Stimulated activated effector memory CD8-positive, alpha-beta T cell treated with anti-CD3 and anti-CD28 coated beads, Interleukin-12 subunit alpha, Interleukin-12 subunit beta, amount 100 ng/mL, for 72 hours (primary cell): Measurements from ENCODE around the gene KRTAP5-2.

Experiments
- ATAC-seq: fragments of 150-1000 bp; cut with Tn5 transposase; 2 replicates; pipeline ENCODE4 v1.10.0; 2021
- DNase-seq, 2 donors: peaks; one replicate each; pipeline ENCODE4 v3.0.0; 2021 to 2022; ENCODE audit warnings: low spot score in 2 of 2
- H3K27ac Mint-ChIP-seq: one replicate; pipeline ENCODE4 v1.8.0; 2022; ENCODE audit warnings: mild to moderate bottlenecking, mixed read lengths
- H3K36me3 Mint-ChIP-seq: one replicate; pipeline ENCODE4 v1.8.0; 2022; ENCODE audit warnings: mild to moderate bottlenecking, mixed read lengths
- H3K4me1 Mint-ChIP-seq: one replicate; pipeline ENCODE4 v1.8.0; 2022; ENCODE audit warnings: mixed read lengths
- H3K4me3 Mint-ChIP-seq: one replicate; pipeline ENCODE4 v1.8.0; 2022; ENCODE audit warnings: mild to moderate bottlenecking, mixed read lengths
- H3K9me3 Mint-ChIP-seq: one replicate; pipeline ENCODE4 v1.8.0; 2022; ENCODE audit warnings: mixed read lengths

The KRTAP5-2 gene

DNA sequence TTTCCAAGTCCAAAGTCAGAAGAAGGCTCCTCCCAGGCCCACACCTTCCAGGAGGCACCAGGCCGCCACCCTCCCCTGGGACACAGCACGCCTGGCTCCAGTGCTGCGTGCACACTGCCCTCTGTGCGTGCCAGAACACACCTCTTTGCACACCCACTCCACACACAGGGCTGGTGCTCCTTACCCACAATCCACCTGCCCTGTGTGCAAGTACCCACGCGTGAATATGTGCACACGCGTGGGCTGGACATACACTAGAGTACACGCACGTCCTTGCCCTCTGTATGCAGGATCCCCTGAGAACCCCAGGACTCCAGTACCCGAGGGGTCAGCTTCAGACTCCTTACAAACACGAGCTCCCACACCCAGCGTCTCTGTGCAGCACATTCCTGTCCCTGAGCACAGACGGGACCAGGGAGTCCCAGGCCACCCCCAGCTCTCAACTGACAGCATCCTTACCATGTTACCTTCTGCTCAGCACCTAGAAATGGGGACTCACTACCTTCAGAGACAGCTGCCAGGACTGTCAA, 28.8 kb downstream of the KRTAP5-2 start:
- Mint-ChIP-seq H3K27ac (peak overlapping the region; percentile 83), H3K4me3 (no peak overlapping the region), H3K36me3 (peaks cover 5% of the 10 kb centered on the region), H3K9me3 (no peaks in the 10 kb centered on the region), H3K4me1 (peaks cover 26% of the 10 kb centered on the region)
- ATAC-seq (no peak), DNase-seq (no peak)

DNA sequence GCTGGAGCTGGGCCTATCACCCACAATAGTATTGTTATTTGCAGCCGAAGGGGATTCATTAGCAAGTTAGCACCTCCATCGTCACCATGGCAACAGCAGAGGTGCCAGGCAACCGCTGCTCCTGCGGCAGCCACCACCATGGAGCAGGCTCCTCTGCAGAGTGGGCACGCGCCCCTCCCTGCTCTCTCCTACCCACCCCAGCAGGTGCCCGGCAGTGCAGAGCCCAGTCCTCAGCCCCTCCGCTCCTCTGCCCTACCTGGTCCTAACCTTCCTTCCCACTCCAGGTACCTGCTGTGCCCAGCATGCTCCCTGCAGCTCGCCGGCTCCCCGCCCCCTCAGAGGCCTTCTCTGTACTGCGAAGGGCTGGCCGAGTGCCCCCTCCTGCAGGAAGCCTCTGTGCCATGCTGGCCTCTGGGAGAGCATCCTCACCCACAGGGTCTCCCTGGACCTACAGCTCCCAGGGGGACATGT, 29.6 kb downstream of the KRTAP5-2 start:
- peaks cover 5% of the 10 kb centered on the region for H3K36me3 Mint-ChIP-seq
- H3K9me3 Mint-ChIP-seq = no peaks in the 10 kb centered on the region
- H3K27ac Mint-ChIP-seq = peak overlapping the region; percentile 83
- ATAC-seq (peak; percentile 4), DNase-seq (peak in 1 of 2 donors; percentile 58)
- peaks cover 23% of the 10 kb centered on the region for H3K4me1 Mint-ChIP-seq
- no peak overlapping the region for H3K4me3 Mint-ChIP-seq

- Mint-ChIP-seq H3K9me3 (no peaks in the 10 kb centered on the region), H3K36me3 (peaks cover 5% of the 10 kb centered on the region), H3K4me3 (no peak overlapping the region), H3K4me1 (peaks cover 19% of the 10 kb centered on the region), H3K27ac (peak overlapping the region; percentile 32)
- ATAC-seq = no peak
- no peak for DNase-seq
These were observed 30.4 kb downstream of the KRTAP5-2 start for GRCh38 chr11:1567721-1568100.

DNA sequence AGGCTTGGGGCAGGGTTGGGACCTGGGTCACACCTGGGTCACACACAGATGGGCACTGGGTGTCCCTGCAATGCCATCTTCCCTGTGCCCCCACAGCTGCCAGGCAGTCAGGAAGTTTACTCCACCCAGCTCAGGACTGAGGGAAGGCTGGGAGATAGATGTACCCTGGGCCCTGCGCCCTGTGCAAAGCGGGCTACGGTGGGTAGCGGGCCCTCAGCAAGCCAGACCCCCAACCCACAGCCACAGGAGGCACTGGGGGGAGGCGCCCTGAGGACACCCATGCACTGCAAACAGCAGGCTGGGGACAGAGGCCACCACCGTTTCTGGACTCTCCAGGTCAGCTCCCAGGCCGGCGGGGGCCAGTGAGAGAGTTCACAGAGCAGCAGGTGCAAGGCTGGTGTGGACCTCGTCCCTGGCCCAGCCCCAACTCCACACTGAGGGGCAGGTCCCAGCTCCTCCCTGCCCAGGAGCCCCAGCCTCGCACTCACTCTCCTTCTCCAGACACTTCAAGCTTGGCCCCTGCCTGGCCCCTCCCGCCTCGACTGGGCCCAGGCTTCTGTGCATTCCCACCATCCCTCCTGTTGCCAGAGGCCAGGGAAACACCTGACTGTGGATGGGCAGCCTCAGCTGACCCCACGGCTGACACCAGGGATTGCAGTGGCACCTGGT, 30.9 kb downstream of the KRTAP5-2 start:
- ATAC-seq = no peak
- Mint-ChIP-seq H3K36me3 (peaks cover 5% of the 10 kb centered on the region), H3K4me1 (peaks cover 19% of the 10 kb centered on the region), H3K4me3 (no peak overlapping the region), H3K27ac (peak overlapping the region; percentile 32), H3K9me3 (no peaks in the 10 kb centered on the region)
- DNase-seq = no peak

DNA sequence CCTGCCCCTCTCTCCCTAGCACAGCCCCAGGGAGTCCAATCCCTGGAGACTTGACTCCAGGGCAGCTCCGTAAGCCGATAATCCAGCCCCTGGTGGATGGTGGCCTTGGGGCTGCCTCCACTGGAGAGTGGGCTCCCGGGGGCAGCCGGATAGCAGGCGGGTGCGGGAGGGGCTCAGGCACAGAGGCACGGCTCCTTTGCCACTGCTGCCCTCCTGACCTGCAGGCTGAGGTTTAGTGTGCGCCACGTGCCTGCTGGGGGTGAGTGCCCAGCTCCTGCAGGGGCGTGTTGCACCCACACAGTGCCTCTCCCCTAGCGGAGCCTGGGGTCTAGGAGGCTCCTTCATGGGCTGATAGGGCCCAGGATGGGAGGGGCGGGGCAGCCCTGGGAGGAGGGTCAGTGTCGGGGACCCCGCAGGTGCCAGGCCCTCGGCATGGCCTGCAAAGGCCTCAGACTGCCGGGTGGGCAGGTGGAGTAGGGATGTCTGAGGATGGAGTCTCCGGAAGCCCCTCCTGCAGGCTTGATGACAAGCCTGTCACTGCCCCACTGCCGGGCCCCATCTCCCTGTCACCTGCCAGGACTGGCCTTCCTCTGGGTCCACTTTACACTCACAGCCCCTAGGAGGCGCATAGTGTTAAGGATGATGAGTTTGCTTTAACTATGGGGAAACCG, 31.6 kb downstream of the KRTAP5-2 start:
- ATAC-seq (no peak), DNase-seq (no peak)
- Mint-ChIP-seq H3K4me3 (no peak overlapping the region), H3K9me3 (no peaks in the 10 kb centered on the region), H3K4me1 (peaks cover 19% of the 10 kb centered on the region), H3K27ac (peak overlapping the region; percentile 32), H3K36me3 (peaks cover 5% of the 10 kb centered on the region)

GRCh38 chr11:1565904-1566247, 32.2 kb downstream of the KRTAP5-2 start:
- no peak for ATAC-seq
- Mint-ChIP-seq H3K27ac (no peak overlapping the region), H3K9me3 (no peaks in the 10 kb centered on the region), H3K36me3 (peaks cover 5% of the 10 kb centered on the region), H3K4me1 (peaks cover 19% of the 10 kb centered on the region), H3K4me3 (no peak overlapping the region)
- no peak for DNase-seq

GRCh38 chr11:1565173-1565903, 32.8 kb downstream of the KRTAP5-2 start:
- Mint-ChIP-seq H3K4me1 (peaks cover 19% of the 10 kb centered on the region), H3K9me3 (no peaks in the 10 kb centered on the region), H3K36me3 (peaks cover 5% of the 10 kb centered on the region), H3K4me3 (no peak overlapping the region), H3K27ac (no peak overlapping the region)
- ATAC-seq (no peak), DNase-seq (no peak)

GRCh38 chr11:1564535-1565172, 33.4 kb downstream of the KRTAP5-2 start:
- Mint-ChIP-seq H3K4me3 (no peak overlapping the region), H3K4me1 (peaks cover 14% of the 10 kb centered on the region), H3K9me3 (no peaks in the 10 kb centered on the region), H3K27ac (no peak overlapping the region), H3K36me3 (peaks cover 4% of the 10 kb centered on the region)
- ATAC-seq = no peak
- no peak for DNase-seq

GRCh38 chr11:1563697-1564534, 34.2 kb downstream of the KRTAP5-2 start:
- ATAC-seq (no peak), DNase-seq (no peak)
- Mint-ChIP-seq H3K9me3 (no peaks in the 10 kb centered on the region), H3K4me1 (peaks cover 7% of the 10 kb centered on the region), H3K36me3 (no peaks in the 10 kb centered on the region), H3K27ac (no peak overlapping the region), H3K4me3 (no peak overlapping the region)

DNA sequence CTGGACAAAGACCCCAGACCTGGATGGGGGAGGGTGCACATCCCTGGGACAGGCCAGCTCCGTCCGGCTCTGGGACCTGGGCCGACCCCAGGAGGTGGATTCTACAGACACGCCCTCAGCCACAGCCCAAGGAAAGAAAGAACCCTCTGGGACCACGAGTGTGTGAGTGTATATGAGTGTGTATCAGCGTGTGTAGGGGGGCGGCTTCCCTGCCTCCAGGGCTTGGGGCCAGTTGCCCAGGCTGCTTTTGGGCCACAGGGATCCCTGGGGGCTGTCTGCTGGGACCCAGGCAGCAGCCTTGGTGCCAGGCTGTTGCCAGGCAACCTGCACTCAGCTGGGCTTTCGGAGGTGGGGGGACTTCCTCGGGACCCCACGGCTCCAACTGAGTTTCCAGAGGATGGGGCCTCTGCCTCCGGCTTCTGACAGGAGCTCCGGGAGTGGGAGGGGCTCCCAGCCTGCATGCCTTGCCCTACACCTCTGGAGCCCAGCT, 34.9 kb downstream of the KRTAP5-2 start:
- ATAC-seq (no peak), DNase-seq (no peak)
- no peaks in the 10 kb centered on the region for H3K9me3 Mint-ChIP-seq
- no peaks in the 10 kb centered on the region for H3K36me3 Mint-ChIP-seq
- no peaks in the 10 kb centered on the region for H3K4me1 Mint-ChIP-seq
- H3K4me3 Mint-ChIP-seq = no peak overlapping the region
- no peak overlapping the region for H3K27ac Mint-ChIP-seq

DNA sequence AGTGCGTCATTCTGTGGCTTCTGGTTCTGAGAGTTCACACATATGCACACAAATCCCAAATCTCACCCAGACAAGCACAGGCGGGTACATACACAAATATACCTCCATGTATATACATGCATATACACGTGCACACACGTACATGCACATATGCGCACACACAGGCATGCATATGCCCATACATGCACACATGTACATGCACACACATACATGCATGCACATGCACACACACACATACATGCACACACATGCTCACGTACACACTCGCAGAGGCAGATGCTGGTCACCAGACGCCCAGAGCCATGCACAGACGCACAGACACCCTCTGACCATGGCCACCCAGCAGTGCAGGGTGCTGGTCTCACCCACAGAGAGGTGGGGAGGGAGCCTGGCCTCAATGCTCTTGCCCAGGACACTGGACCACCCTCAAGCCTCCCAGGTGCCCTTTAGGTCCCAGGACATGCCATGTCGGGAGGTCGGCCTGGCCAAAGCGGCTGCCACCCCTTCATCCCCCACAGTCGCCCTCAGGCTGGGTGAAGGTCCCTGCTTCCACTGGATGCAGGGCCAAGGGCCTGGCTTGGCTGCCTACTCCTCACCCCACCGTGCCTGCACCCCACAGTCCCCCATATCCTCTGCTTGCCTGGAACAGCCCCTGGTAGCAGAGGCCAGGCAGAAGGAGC, 35.5 kb downstream of the KRTAP5-2 start:
- Mint-ChIP-seq H3K4me3 (no peak overlapping the region), H3K27ac (no peak overlapping the region), H3K9me3 (no peaks in the 10 kb centered on the region), H3K4me1 (no peaks in the 10 kb centered on the region), H3K36me3 (no peaks in the 10 kb centered on the region)
- ATAC-seq (no peak), DNase-seq (no peak)

- Mint-ChIP-seq H3K9me3 (no peaks in the 10 kb centered on the region), H3K27ac (no peak overlapping the region), H3K4me3 (no peak overlapping the region), H3K36me3 (no peaks in the 10 kb centered on the region), H3K4me1 (no peaks in the 10 kb centered on the region)
- DNase-seq (no peak), ATAC-seq (no peak)
These were observed 36.1 kb downstream of the KRTAP5-2 start for GRCh38 chr11:1561955-1562354.

- no peak overlapping the region for H3K4me3 Mint-ChIP-seq
These were observed 36.8 kb downstream of the KRTAP5-2 start for GRCh38 chr11:1561266-1561665.

DNA sequence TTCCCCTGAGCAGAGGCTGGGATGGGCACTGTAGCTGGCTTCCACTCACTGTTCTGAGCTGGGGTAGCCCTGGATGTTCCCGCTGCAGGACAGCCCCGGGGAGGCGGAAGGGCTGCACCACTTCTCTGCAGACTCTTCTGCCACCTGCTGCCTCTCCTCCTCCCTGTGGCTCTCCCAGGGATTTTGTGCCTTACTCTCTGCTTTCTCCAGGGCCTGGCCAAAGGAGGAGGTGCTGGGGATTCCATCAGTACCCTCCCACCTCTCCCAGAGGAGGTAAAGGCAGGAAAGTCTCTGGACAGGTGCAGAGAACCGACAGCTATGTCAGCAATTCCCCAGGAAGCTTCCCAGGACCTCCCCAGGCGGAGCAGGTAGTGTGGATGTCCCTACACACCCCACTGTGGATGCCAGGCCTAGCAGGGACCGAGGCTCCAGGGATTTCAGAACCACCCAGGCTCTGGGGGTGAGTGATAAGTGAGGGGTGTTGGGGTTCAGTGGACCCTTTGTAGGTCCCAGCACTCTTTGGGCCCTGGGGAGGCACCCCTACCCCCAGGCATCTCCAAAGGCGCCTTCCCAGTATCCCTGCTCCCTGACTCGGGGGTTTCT, 37.3 kb downstream of the KRTAP5-2 start:
- Mint-ChIP-seq H3K4me3 (no peak overlapping the region), H3K27ac (no peak overlapping the region)
- no peak for ATAC-seq

More at GRCh38 chr11:1561266-1561665, 36.8 kb downstream of the KRTAP5-2 start:
- no peaks in the 10 kb centered on the region for H3K36me3 Mint-ChIP-seq
- H3K27ac Mint-ChIP-seq = no peak overlapping the region
- ATAC-seq (no peak), DNase-seq (no peak)
- no peaks in the 10 kb centered on the region for H3K9me3 Mint-ChIP-seq
- H3K4me1 Mint-ChIP-seq = no peaks in the 10 kb centered on the region

More for the DNA sequence above, 37.3 kb downstream of the KRTAP5-2 start:
- H3K36me3 Mint-ChIP-seq = no peaks in the 10 kb centered on the region
- H3K4me1 Mint-ChIP-seq = no peaks in the 10 kb centered on the region
- no peaks in the 10 kb centered on the region for H3K9me3 Mint-ChIP-seq
- no peak for DNase-seq
